ENCODE data around the gene LCA5. TPM values are rescaled to one million over a fixed set of nuclear protein-coding genes. Genes with fewer than 3 reads are reported as not detected.

The LCA5 gene
- total and polyA plus RNA-seq, 11 donors: 0.42 to 3.6 (median 1.9) TPM

DNA sequence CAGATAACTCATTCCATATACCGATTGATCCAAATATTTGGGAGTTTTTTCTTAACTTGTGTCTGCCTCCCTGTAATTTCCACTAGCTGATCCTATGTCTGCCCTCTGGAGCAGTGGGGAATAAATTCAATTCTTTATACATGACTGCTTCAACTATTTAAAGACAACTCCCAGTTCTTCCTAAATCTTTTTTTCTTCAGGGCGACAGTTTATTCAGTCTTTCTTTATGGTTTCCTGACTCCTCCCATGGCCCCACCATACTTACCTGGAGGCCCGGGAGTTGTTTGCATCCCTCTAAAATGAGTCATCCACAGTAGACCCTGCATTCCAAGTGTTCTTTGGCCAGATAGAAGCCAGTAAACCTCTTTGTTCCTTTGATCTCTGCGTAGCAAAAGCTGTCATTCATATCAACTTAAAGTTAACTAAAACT, 73.6 kb downstream of the LCA5 start:
- no peaks in the 10 kb centered on the region for H3K36me3 ChIP-seq
- TF ChIP-seq POLR2A (IDR thresholded peaks at IDR 0.05): no peak
- TF ChIP-seq, protein P1, sequence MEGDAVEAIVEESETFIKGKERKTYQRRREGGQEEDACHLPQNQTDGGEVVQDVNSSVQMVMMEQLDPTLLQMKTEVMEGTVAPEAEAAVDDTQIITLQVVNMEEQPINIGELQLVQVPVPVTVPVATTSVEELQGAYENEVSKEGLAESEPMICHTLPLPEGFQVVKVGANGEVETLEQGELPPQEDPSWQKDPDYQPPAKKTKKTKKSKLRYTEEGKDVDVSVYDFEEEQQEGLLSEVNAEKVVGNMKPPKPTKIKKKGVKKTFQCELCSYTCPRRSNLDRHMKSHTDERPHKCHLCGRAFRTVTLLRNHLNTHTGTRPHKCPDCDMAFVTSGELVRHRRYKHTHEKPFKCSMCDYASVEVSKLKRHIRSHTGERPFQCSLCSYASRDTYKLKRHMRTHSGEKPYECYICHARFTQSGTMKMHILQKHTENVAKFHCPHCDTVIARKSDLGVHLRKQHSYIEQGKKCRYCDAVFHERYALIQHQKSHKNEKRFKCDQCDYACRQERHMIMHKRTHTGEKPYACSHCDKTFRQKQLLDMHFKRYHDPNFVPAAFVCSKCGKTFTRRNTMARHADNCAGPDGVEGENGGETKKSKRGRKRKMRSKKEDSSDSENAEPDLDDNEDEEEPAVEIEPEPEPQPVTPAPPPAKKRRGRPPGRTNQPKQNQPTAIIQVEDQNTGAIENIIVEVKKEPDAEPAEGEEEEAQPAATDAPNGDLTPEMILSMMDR (IDR thresholded peaks at IDR 0.05): no peak
- WGBS, 4 donors: 85 to 90% (median 87%) methylated on average over 4 of the region's 4 CpGs
- no peak overlapping the region for H3K27ac ChIP-seq
- DNase-seq: no peak
- H3K9me3 ChIP-seq: no peaks in the 10 kb centered on the region
- intact Hi-C loops (cut with DNase I): loop anchor here in 3 of 10 donors (10.0 kb wide), 3 partner anchors 149 to 389 kb away; partner anchors contain the start of gene PHIP (in 2 of the 3)
- H3K4me1 ChIP-seq: peaks cover 0 to 7% (median 0%) of the 10 kb centered on the region in 12 donors
- H3K27me3 ChIP-seq: no peaks in the 10 kb centered on the region
- H3K4me3 ChIP-seq: no peak overlapping the region
- no peak for ATAC-seq

DNA sequence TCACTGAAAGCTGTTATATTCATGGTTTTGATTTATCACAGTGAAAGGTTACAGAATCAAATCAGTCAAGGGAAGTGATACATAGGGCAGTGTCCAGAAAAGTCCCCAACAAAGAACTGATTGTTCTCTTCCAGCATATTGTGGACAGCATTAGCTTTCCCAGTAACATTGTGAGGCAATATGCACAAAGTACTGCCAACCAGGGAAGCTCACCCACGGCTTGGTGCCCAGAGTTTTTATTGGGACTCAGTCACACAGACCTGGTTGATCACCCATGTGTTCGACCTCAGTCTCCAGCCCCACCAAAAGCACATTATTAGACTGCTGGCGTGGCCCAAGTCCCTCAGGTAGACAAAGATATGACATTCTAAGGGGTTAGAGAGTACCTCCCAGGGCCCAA, 76.0 kb downstream of the LCA5 start:
- no peak overlapping the region for H3K27ac ChIP-seq
- 80 to 81% (median 81%) methylated on average over 3 of the region's 3 CpGs for WGBS, 4 donors
- DNase-seq (no peak), ATAC-seq (peak in 1 of 4 donors; percentile 45)
- TF ChIP-seq, protein P1 (IDR thresholded peaks at IDR 0.05): no peak
- TF ChIP-seq POLR2A (IDR thresholded peaks at IDR 0.05): no peak
- H3K4me3 ChIP-seq: no peak overlapping the region
- H3K36me3 ChIP-seq: no peaks in the 10 kb centered on the region
- intact Hi-C loops (cut with DNase I): loop anchor here in 3 of 10 donors (10.0 kb wide), 3 partner anchors 146 to 386 kb away; partner anchors contain the start of gene PHIP (in 2 of the 3)
- H3K4me1 ChIP-seq: no peaks in the 10 kb centered on the region
- no peaks in the 10 kb centered on the region for H3K27me3 ChIP-seq
- no peaks in the 10 kb centered on the region for H3K9me3 ChIP-seq

- no peak overlapping the region for H3K27ac ChIP-seq
- 88 to 100% (median 90%) methylated on average over 1 of the region's 1 CpG for WGBS, 4 donors
- no peak overlapping the region for H3K4me3 ChIP-seq
Observed at GRCh38 chr6:79455446-79455845, 81.8 kb downstream of the LCA5 start.

DNA sequence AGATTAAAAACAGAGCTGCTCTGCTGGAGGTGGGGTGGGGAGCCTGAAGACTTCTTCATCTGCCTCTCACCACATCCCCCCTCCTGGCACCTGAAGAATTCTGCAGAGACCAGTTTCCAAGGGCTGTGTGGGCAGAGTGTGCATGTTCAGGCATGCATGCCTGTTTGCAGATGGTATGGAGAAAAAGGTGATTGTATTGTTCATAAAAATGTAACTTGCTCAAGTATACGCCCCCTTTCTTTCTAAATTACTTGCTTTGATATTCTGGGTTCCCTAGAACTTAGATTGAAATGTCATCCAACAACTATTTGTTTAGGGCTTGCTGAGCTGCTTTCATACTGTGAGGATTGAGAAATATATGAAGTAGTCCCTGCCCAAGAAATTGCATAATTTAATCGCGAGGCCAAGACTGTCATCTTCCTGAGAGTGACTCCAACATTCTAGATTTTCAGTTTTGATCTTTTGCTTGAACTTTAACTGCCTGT, 83.6 kb downstream of the LCA5 start:
- H3K36me3 ChIP-seq: no peaks in the 10 kb centered on the region
- intact Hi-C loops (cut with DNase I): no loop called here
- TF ChIP-seq POLR2A (IDR thresholded peaks at IDR 0.05): no peak
- TF ChIP-seq, protein P1 (IDR thresholded peaks at IDR 0.05): no peak
- H3K27ac ChIP-seq: no peak overlapping the region
- H3K27me3 ChIP-seq: no peaks in the 10 kb centered on the region
- WGBS, 4 donors: 85 to 88% (median 86%) methylated on average over 3 of the region's 3 CpGs
- DNase-seq (no peak), ATAC-seq (no peak)
- H3K4me3 ChIP-seq: no peak overlapping the region
- H3K4me1 ChIP-seq: no peaks in the 10 kb centered on the region
- H3K9me3 ChIP-seq: no peaks in the 10 kb centered on the region

More at GRCh38 chr6:79455446-79455845, 81.8 kb downstream of the LCA5 start:
- TF ChIP-seq, protein P1 (IDR thresholded peaks at IDR 0.05): no peak
- TF ChIP-seq POLR2A (IDR thresholded peaks at IDR 0.05): no peak
- ATAC-seq (no peak), DNase-seq (no peak)
- Histone ChIP-seq H3K36me3 (no peaks in the 10 kb centered on the region), H3K27me3 (no peaks in the 10 kb centered on the region), H3K4me1 (no peaks in the 10 kb centered on the region), H3K9me3 (no peaks in the 10 kb centered on the region)
- intact Hi-C loops (cut with DNase I): no loop called here

Data from heart left ventricle (tissue), 16 donors.